Endothelial cell of umbilical vein (primary cell): ENCODE results near the gene PSMC3. TPM values are rescaled to one million over a fixed set of nuclear protein-coding genes. Genes with fewer than 3 reads are reported as not detected.

Source experiments
- BruUV-seq: library from RNA; stranded (reverse); fragments of 400-500 nt; replicated peaks from 2 replicates; lab custom pipeline; 2021; lab: Mats Ljungman, UMichigan
- CTCF ChIA-PET: fragments of 300-600, 350-600 bp; sonication (Branson Sonifier 250); formaldehyde crosslinking; loops from one replicate; lab custom pipeline; 2021; ENCODE audit warnings: antibody characterized with exemption, inconsistent platforms; lab: Charles Lee
- POLR2A ChIA-PET: fragments of 300-600, 350-600 bp; sonication (Branson Sonifier 250); formaldehyde crosslinking; loops from one replicate; lab custom pipeline; 2021; ENCODE audit warnings: antibody characterized with exemption, inconsistent platforms; lab: Charles Lee
- DNase-seq: peaks from one replicate; pipeline ENCODE4 v3.0.0-alpha.2; 2011; ENCODE audit warnings: low read depth, low spot score
- FAIRE-seq: peaks from 2 replicates; lab custom pipeline; 2011; peaks lifted over from hg19 to GRCh38; lab: Jason Lieb, UNC
- H2AFZ ChIP-seq: 2 replicates; pipeline ENCODE4 v1.6.0; 2012; ENCODE audit warnings: low read depth, low read length, control low read depth, inconsistent platforms
- H3K27ac ChIP-seq: 2 replicates; pipeline ENCODE4 v1.5.1; 2011; ENCODE audit warnings: low read depth, mild to moderate bottlenecking, control low read depth, low read length, moderate library complexity; ENCODE audit not compliant: insufficient read depth
- H3K27me3 ChIP-seq, 2 experiments: 2 replicates each; pipeline versions ENCODE4 v1.6.0 to v1.6.1; 2011; ENCODE audit warnings: low read length in 2 of 2, mixed read lengths in 1 of 2; ENCODE audit not compliant: control insufficient read depth in 2 of 2, insufficient read depth in 2 of 2
- H3K36me3 ChIP-seq, 2 experiments: 2 replicates in 1 of 2; 3 replicates in 1 of 2; pipeline ENCODE4 v1.5.1; 2011; ENCODE audit warnings: low read length in 2 of 2, mild to moderate bottlenecking in 1 of 2, moderate library complexity in 1 of 2; ENCODE audit not compliant: control insufficient read depth in 2 of 2, insufficient read depth in 2 of 2; ENCODE audit errors: extremely low read depth in 1 of 2
- H3K4me1 ChIP-seq: 3 replicates; pipeline ENCODE4 v1.5.1; 2011; ENCODE audit warnings: mild to moderate bottlenecking, low read length; ENCODE audit not compliant: control insufficient read depth, insufficient read depth; ENCODE audit errors: extremely low read depth
- H3K4me2 ChIP-seq: 2 replicates; pipeline ENCODE4 v1.6.1; 2011; ENCODE audit warnings: low read length, control low read depth, mixed read lengths; ENCODE audit not compliant: insufficient read depth
- H3K4me3 ChIP-seq, 3 experiments: fragments of 200-600 bp in 1 of 3; sonication (generic), shearing (Covaris generic) in 1 of 3; replicated peaks in 1 of 3; 2 replicates each; pipeline ENCODE4 v1.5.1; 2011 to 2016; ENCODE audit warnings: control low read depth in 3 of 3, low read length in 3 of 3, mild to moderate bottlenecking in 2 of 3, inconsistent platforms in 1 of 3, low read depth in 1 of 3, moderate library complexity in 1 of 3; ENCODE audit not compliant: insufficient read depth in 1 of 3
- H3K79me2 ChIP-seq: 2 replicates; pipeline ENCODE4 v1.6.0; 2012; ENCODE audit warnings: low read length, inconsistent platforms; ENCODE audit not compliant: control insufficient read depth, insufficient read depth
- H3K9ac ChIP-seq: replicated peaks from 2 replicates; pipeline ENCODE3; 2011; ENCODE audit warnings: low read length, control low read depth; ENCODE audit not compliant: insufficient read depth; ENCODE audit errors: extremely low read depth
- H3K9me1 ChIP-seq: replicated peaks from 3 replicates; pipeline ENCODE4 v1.6.0; 2011; ENCODE audit warnings: mild to moderate bottlenecking, low read length; ENCODE audit not compliant: control insufficient read depth, insufficient read depth; ENCODE audit errors: extremely low read depth
- H3K9me3 ChIP-seq: replicated peaks from 2 replicates; pipeline ENCODE4 v1.5.1; 2012; ENCODE audit warnings: low read length, inconsistent platforms; ENCODE audit not compliant: control insufficient read depth, insufficient read depth
- H4K20me1 ChIP-seq: replicated peaks from 2 replicates; pipeline ENCODE3; 2011; ENCODE audit warnings: mild to moderate bottlenecking, low read length; ENCODE audit not compliant: control insufficient read depth, insufficient read depth; ENCODE audit errors: extremely low read depth
- CTCF ChIP-seq, 2 donors: IDR thresholded peaks; 1 replicate in 1 of 2; 2 replicates in 1 of 2; pipeline ENCODE4 v1.5.1; 2011; ENCODE audit warnings: low read length in 2 of 2, mild to moderate bottlenecking in 2 of 2, moderate library complexity in 2 of 2, control low read depth in 1 of 2, inconsistent platforms in 1 of 2, low read depth in 1 of 2; ENCODE audit not compliant: insufficient read depth in 1 of 2; ENCODE audit errors: extremely low read depth in 1 of 2
- EZH2 ChIP-seq: IDR thresholded peaks from 2 replicates; pipeline ENCODE4 v1.6.1; 2012; ENCODE audit warnings: borderline replicate concordance, low read depth, mild to moderate bottlenecking, moderate library complexity, low read length, inconsistent platforms; ENCODE audit not compliant: severe bottlenecking
- FOS ChIP-seq: IDR thresholded peaks from 2 replicates; pipeline ENCODE4 v1.6.1; 2011; ENCODE audit warnings: mild to moderate bottlenecking, low read length, moderate library complexity, borderline replicate concordance; ENCODE audit not compliant: insufficient read depth
- POLR2AphosphoS5 ChIP-seq: IDR thresholded peaks from 2 replicates; pipeline ENCODE4 v1.6.1; 2012; ENCODE audit warnings: low read depth, mild to moderate bottlenecking, control low read depth, low read length, moderate library complexity; ENCODE audit not compliant: insufficient read depth
- dilution Hi-C: fragments of 300-500 bp; cut with MboI; formaldehyde crosslinking; loops from one replicate; pipeline ENCODE4 v1.15.0; 2019; ENCODE audit warnings: low sequenced_read_pairs; ENCODE audit not compliant: extremely low pct_ligation_motif_present
- intact Hi-C: fragments of 100-400 bp; cut with micrococcal nuclease; formaldehyde crosslinking; loops from one replicate; pipeline ENCODE4 v1.10.0; 2022
- polyA plus RNA-seq, 4 experiments: library from polyadenylated mRNA; depleted of rRNA in 3 of 4; stranded (reverse) in 3 of 4; unstranded in 1 of 4; fragments of >200 nt; gene quantifications; 2 replicates each; pipeline versions ENCODE4 v1.2.1 to v1.2.3, GENCODE V29; 2011 to 2012; ENCODE audit warnings: missing spikeins in 1 of 4
- total RNA-seq: library from RNA; stranded (reverse); gene quantifications from 2 replicates; pipeline ENCODE4 v1.2.3, GENCODE V29; 2021

Gene PSMC3
- total and polyA plus RNA-seq, 2 donors (not counting 3 experiments of a cell fraction or from before 2014, with no cell fraction given), result 179 to 203 TPM

DNA sequence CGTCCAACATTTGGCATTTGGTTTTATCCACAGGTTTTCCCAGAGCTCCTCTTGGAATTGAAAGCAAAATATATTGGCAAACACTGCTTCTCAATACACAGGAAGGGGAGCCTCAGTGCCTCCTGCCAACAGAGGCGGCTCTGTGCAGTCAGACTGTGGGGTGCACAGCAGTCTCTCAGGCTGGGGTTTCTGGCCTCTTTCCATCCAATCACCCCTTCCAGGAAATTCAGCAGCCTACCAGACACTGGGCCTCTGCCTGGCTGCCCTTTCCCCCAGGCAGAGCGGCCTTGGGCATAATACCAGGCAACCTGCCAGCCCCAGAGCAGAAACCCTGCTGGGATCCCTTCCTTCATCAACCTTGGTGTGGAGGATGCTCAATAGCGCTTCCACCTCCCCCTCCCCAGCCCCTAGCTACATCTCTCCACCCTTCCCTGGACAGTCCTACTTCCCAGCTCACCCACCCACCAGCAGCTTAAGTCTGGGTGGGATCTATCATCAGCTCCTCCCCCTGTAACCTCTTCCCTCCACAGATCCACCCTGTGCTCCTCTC lies 40.5 kb upstream of the PSMC3 start:
- dilution Hi-C loops, result no loop called here
- no peak for FAIRE-seq
- H3K27ac ChIP-seq, result peak overlapping the region; percentile 36

More for the DNA sequence above, 40.5 kb upstream of the PSMC3 start:
- no peaks in the 10 kb centered on the region for H4K20me1 ChIP-seq
- peak overlapping the region in 1 of 3 experiments; percentile 10 for H3K4me3 ChIP-seq
- no peaks in the 10 kb centered on the region for H3K27me3 ChIP-seq
- DNase-seq, result peak; percentile 80
- no peak overlapping the region for H2AFZ ChIP-seq
- intact Hi-C loops, result loop anchor here (1.0 kb wide), 1 partner anchor 87 kb away; the partner anchor contains the start of gene CELF1
- H3K9me1 ChIP-seq, result no peaks in the 10 kb centered on the region
- H3K36me3 ChIP-seq, result peaks cover 10 to 19% of the 10 kb centered on the region in 2 experiments
- no peaks in the 10 kb centered on the region for H3K9me3 ChIP-seq
- peaks cover 37% of the 10 kb centered on the region for H3K4me1 ChIP-seq
- TF ChIP-seq POLR2AphosphoS5 (peak; percentile 25), CTCF (IDR thresholded peaks at IDR 0.05; ENCODE audit: extremely low read depth in 1 of 2, insufficient read depth in 1 of 2, low read depth in 1 of 2, low read length in 2 of 2) (no peak), EZH2 (no peak), FOS (no peak)
- POLR2A ChIA-PET, result interaction anchor here (0.7 to 1.4 kb wide), 3 partner anchors 42 to 125 kb away, joined by 3 to 6 read pairs (median 4); partner anchors contain the start of gene CELF1
- H3K9ac ChIP-seq, result peak overlapping the region; percentile 25
- H3K79me2 ChIP-seq, result peaks cover 26% of the 10 kb centered on the region
- TSS peak; percentile 0 for BruUV-seq
- peak overlapping the region; percentile 60 for H3K4me2 ChIP-seq
- CTCF ChIA-PET, result interaction anchor here (0.7 to 2.5 kb wide), 15 partner anchors 8 to 250 kb away, joined by 3 to 8 read pairs (median 4); partner anchors contain the start of genes CELF1 and PSMC3
